HG03064 (cell line): Measurements from ENCODE around the gene MKI67.
"Not testable (repeated sequence)": the region's sequence is repeated elsewhere in the genome, so short reads cannot be mapped to it uniquely, and the experiment has no call there.

Experiments
- ATAC-seq: cut with Tn5 transposase; IDR thresholded peaks from one replicate; pipeline ENCODE4 v1.9.1; 2021; ENCODE audit warnings: low read depth; ENCODE audit not compliant: unreplicated experiment

Gene MKI67

DNA sequence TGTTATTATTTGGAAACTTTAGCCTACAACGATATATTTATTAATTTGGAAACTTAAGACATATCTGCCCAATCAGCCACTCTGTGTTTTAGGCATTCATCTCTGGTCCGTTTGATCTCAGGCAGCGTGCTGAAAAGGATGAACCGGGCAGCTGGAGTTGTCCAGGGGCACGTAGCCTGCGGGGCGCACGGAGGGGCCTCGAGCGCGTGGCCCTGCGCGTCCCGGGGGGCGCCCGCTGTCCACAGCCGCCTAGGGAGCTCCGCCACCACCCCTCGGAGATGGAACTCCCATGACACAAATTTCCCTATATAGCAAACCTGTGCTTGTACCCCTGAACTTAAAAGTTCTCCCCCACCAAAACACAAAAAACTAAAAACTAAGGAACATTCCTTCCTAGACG, 24.3 kb upstream of the MKI67 start:
- no peak for ATAC-seq

DNA sequence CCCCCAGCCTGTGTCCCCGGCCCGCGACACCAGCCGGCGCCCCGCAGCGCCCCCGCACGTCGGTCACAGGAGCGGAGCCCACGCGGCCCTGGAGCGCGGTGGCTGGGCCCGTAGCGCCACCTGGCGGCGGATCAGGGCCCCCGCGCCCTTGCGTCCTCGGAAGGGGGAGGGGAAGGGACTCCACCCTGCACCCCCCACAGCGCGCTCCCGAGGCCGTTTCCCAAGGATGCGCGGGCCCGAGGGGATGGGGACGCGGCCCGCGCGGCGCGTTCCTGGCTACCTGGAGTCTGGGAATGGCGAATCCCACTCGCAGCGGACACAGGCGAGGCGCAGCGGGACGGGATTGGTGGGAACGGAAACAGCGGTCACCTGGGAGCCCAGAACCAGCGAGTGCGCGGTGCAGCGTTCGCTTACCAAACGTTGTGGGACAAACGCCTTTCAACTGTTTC, 23.8 kb upstream of the MKI67 start:
- ATAC-seq: peak; percentile 91

- no peak for ATAC-seq
Observed at GRCh38 chr10:128149267-128150014, 23.2 kb upstream of the MKI67 start.

GRCh38 chr10:128147669-128148068, 21.4 kb upstream of the MKI67 start:
- no peak for ATAC-seq

GRCh38 chr10:128147064-128147463, 20.8 kb upstream of the MKI67 start:
- ATAC-seq: peak; percentile 52

DNA sequence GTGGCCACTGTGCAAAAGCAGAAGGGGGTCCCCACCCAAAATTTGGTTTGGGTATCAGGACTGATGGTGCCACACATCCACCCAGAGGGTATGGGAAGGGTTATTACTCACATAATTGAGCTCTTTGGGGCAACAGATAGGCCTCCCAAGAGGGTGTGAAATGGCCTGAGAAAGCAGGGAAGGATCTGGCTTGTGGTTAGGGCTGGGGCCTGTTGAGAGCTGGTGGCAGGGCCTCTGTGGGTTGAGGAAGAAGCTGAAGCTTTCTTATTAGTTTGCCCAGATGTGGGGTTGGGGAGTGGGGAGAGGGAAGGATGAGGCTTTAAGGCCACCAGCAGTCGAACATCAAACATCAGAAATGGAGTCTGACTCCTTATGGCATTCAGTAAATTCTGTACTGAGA, 18.3 kb upstream of the MKI67 start:
- ATAC-seq: no peak

- ATAC-seq: no peak
Observed at GRCh38 chr10:128143531-128143930, 17.3 kb upstream of the MKI67 start.

DNA sequence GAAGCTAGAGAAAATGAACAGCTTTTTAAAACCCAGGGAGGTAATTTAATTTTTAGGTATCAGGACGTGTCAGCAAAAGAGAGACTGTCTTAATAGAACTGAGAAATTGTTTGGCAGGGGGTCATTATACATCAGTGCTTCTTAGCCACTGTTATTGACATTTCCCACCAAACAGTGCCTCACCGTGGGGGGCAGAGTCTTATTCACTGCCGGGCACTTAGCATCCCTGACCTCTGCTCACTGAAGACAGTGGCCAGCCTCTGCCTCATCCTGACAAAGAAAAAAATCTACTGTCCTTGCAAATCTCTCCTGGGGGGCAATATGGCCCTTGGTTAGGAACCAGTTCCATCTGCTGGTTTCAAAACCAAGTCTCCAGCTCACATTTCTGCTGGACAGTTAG, 14.2 kb upstream of the MKI67 start:
- ATAC-seq: no peak

DNA sequence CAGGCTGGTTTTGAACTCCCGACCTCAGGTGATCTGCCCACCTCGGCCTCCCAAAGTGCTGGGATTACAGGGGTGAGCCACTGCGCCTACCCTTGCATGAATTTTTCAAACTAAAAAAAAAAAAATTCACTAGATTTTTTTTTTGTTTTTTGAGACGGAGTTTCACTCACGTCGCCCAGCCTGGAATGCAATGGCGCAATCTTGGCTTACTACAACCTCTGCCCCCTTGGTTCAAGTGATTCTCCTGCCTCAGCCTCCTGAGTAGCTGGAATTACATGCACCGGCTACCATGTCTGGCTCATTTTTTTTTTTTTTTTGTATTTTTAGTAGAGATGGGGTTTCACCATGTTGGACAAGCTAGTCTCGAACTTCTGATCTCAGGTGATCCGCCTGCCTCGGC, 12.2 kb upstream of the MKI67 start:
- ATAC-seq: not testable (repeated sequence)

DNA sequence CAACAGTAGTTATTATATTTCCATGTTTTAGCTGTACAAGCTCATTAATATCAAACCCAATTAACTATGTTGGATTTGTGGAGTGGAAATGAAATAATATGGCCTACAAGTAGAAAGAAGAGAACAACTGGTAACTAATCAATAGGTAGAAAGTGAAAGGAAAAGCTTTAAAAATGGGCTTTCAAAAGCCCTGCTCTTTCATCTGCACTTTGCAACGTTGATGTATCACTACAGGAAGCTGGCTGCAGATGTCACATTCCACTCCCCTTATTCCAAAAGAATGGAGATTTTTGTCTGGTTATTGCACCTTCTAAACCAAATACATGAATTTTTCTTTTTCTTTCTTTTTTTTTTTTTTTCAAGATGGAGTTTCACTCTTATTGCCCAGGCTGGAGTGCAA, 11.7 kb upstream of the MKI67 start:
- no peak for ATAC-seq

- ATAC-seq: no peak
Observed at GRCh38 chr10:128130051-128130450, 3.8 kb upstream of the MKI67 start.

- ATAC-seq: no peak
Observed at GRCh38 chr10:128128582-128128981, 2.4 kb upstream of the MKI67 start.

DNA sequence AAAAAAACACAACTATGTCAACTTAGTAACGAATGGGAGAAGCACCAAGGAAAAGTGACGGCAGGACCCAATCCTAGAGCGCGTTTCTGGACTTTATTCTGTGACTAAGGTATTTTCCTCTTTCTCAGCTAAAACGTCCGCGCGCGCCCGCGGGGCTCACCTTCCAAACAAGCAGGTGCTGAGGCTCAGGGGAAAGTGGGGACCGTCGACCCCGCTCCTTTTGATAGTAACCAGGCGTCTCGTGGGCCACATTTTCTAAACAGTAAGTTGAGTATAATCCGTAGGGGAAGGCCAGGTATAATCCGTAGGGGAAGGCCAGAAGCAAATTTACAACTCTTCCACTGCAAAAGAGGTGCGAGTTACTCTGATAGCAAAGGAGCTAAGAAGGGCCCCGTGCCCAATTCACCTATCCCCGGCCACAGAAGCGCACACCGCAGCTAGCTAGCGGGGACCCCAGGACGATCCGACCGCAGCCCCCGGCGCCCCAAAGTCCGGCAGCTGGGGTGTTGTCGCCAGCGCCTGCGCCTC, 743 bp downstream of the MKI67 start:
- no peak for ATAC-seq

DNA sequence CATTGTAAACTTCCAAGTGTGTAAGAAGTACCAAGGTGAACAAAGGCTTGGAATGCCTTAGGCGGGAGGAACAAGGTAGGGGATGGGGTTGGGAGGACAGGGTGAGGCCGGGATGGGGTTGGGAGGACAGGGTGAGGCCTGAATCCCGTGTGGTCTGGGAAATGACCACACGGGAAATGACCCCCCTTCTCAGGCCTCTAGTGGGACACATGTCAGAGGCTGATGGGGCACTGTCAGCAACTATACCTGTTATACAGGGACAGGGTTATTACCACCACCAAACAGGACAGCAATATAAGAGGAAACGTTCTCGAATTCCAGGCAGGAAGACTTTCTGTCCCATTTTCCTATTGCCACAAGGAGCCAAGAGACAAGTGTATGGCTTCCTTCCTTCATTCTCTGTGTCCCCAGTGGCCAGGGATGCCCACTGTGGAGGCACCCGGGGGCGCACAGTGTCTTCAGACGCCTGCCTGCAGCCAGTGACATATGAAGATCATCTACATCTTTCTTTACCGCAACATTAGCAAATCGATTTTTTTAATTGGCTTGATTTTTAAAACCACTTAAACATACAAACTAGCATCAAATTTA, 1.3 kb downstream of the MKI67 start:
- no peak for ATAC-seq

- no peak for ATAC-seq
Observed at GRCh38 chr10:128123846-128124245, 2.4 kb downstream of the MKI67 start.

DNA sequence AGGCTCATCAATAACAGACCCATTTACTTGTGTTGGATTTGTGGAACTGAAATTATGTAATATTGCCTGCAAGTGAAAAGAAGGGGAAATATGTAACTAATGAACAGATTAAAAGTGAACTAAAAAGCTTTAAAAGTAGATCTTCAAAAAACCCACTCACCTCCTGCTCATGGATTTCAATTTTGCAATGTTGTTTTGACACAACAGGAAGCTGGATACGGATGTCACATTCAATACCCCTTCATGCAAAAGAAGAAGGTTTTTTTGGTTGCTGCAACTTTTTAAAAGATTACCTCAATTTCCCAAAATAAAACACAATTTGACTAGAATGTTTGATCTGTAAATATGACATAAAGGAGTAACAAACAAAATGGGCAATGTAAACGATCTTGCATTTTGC, 3.3 kb downstream of the MKI67 start:
- no peak for ATAC-seq

DNA sequence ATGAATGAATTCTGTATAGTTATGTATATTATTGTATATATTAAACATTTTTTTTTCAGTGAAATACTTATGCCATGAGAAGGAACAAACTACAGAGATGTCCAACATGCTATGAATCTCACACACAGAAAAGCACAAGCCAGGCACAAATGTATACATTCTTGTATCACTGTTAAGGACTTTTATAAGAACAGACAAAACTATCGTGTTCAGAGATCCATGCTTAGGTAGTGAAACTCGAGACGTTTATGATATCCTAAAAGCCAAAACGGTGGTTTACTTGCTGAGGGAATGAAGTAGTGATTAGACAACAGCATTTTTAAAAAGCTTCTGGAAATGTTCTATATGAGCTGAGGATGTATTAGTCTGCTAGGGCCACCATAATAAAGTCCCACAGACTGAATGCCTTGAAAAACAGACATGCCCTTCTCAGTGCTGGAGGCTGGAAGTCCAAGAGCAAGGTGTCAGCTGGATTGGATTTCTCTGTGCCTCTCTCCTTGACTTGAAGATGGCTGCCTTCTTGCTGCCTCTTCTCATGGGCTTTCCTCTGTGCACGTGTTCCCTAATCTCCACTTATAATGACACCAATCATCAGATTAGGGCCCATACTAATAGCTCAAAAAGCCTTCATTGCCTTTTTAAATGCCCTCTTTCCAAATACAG, 4.3 kb downstream of the MKI67 start:
- ATAC-seq: no peak

GRCh38 chr10:128116851-128117615, 9.2 kb downstream of the MKI67 start:
- no peak for ATAC-seq

GRCh38 chr10:128116187-128116586, 10.0 kb downstream of the MKI67 start:
- ATAC-seq: no peak

- no peak for ATAC-seq
Observed at GRCh38 chr10:128115356-128115755, 10.9 kb downstream of the MKI67 start.

GRCh38 chr10:128114901-128115300, 11.3 kb downstream of the MKI67 start:
- ATAC-seq: no peak
